MCF 10A (cell line): ENCODE data around the gene PLD5. TPM values are rescaled to one million over a fixed set of nuclear protein-coding genes. Genes with fewer than 3 reads are reported as not detected.

Source experiments
- BruUV-seq: library from RNA; stranded (reverse); fragments of 400-500 nt; replicated peaks from 2 replicates; lab custom pipeline; 2021; lab: Mats Ljungman, UMichigan
- CTCF ChIA-PET: fragments of 300-600 bp; sonication (Branson Sonifier 250); formaldehyde crosslinking; extraction: SDS; loops from one replicate; lab custom pipeline; 2021; ENCODE audit warnings: antibody characterized with exemption, inconsistent platforms; lab: Yijun Ruan, JAX
- POLR2A ChIA-PET: fragments of 300-600, 350-650 bp; sonication (Branson Sonifier 250); formaldehyde crosslinking; extraction: SDS; loops from one replicate; lab custom pipeline; 2020; ENCODE audit warnings: antibody characterized with exemption, inconsistent platforms; lab: Yijun Ruan, JAX
- DNase-seq: peaks from one replicate; pipeline ENCODE4 v3.0.0-alpha.2; 2018; ENCODE audit not compliant: unreplicated experiment
- H3K27ac Mint-ChIP-seq: one replicate; pipeline ENCODE4 v1.8.0; 2022; ENCODE audit warnings: mild to moderate bottlenecking, low read depth, mixed read lengths; ENCODE audit not compliant: unreplicated experiment
- H3K27me3 Mint-ChIP-seq: one replicate; pipeline ENCODE4 v1.8.0; 2022; ENCODE audit warnings: mixed read lengths; ENCODE audit not compliant: insufficient read depth, unreplicated experiment
- H3K36me3 Mint-ChIP-seq: one replicate; pipeline ENCODE4 v1.8.0; 2022; ENCODE audit warnings: mild to moderate bottlenecking, moderate library complexity, mixed read lengths; ENCODE audit not compliant: insufficient read depth, unreplicated experiment
- H3K4me1 Mint-ChIP-seq: one replicate; pipeline ENCODE4 v1.8.0; 2022; ENCODE audit warnings: mixed read lengths; ENCODE audit not compliant: insufficient read depth, unreplicated experiment
- H3K4me3 Mint-ChIP-seq: one replicate; pipeline ENCODE4 v1.8.0; 2022; ENCODE audit warnings: mild to moderate bottlenecking, moderate library complexity, mixed read lengths; ENCODE audit not compliant: unreplicated experiment
- H3K9me3 Mint-ChIP-seq: one replicate; pipeline ENCODE4 v1.8.0; 2022; ENCODE audit warnings: mixed read lengths; ENCODE audit not compliant: unreplicated experiment
- intact Hi-C: fragments of 100-400 bp; cut with micrococcal nuclease; formaldehyde crosslinking; loops from 2 replicates; pipeline ENCODE4 v1.14.1; 2022
- total RNA-seq: library from RNA; stranded (reverse); gene quantifications from 2 replicates; pipeline ENCODE4 v1.2.3, GENCODE V29; 2022
- TF ChIP-seq, protein P1 (sequence below): fragments of 200-600 bp; IDR thresholded peaks from one replicate; pipeline ENCODE4 v1.8.0; 2022; ENCODE audit warnings: antibody characterized with exemption, mild to moderate bottlenecking; ENCODE audit not compliant: unreplicated experiment

The PLD5 gene
- total RNA-seq, 1 experiment from 2014 or later, result 18.3 TPM

GRCh38 chr1:242178924-242179708, 345.4 kb downstream of the PLD5 start:
- Mint-ChIP-seq H3K9me3 (no peaks in the 10 kb centered on the region), H3K27ac (no peak overlapping the region), H3K36me3 (no peaks in the 10 kb centered on the region), H3K27me3 (no peaks in the 10 kb centered on the region), H3K4me1 (no peaks in the 10 kb centered on the region), H3K4me3 (no peak overlapping the region)
- no peak for DNase-seq
- ChIA-PET CTCF (interaction anchor here (0.6 to 2.2 kb wide), 7 partner anchors 8 to 193 kb away, joined by 3 to 5 read pairs (median 3); no protein-coding TSS in a partner anchor), POLR2A (interaction anchor here (1.5 kb wide), 1 partner anchor 22 kb away, joined by 5 read pairs; no protein-coding TSS in a partner anchor)
- BruUV-seq, result no TSS peak
- TF ChIP-seq, protein P1, sequence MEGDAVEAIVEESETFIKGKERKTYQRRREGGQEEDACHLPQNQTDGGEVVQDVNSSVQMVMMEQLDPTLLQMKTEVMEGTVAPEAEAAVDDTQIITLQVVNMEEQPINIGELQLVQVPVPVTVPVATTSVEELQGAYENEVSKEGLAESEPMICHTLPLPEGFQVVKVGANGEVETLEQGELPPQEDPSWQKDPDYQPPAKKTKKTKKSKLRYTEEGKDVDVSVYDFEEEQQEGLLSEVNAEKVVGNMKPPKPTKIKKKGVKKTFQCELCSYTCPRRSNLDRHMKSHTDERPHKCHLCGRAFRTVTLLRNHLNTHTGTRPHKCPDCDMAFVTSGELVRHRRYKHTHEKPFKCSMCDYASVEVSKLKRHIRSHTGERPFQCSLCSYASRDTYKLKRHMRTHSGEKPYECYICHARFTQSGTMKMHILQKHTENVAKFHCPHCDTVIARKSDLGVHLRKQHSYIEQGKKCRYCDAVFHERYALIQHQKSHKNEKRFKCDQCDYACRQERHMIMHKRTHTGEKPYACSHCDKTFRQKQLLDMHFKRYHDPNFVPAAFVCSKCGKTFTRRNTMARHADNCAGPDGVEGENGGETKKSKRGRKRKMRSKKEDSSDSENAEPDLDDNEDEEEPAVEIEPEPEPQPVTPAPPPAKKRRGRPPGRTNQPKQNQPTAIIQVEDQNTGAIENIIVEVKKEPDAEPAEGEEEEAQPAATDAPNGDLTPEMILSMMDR, result no peak
- intact Hi-C loops, result no loop called here

DNA sequence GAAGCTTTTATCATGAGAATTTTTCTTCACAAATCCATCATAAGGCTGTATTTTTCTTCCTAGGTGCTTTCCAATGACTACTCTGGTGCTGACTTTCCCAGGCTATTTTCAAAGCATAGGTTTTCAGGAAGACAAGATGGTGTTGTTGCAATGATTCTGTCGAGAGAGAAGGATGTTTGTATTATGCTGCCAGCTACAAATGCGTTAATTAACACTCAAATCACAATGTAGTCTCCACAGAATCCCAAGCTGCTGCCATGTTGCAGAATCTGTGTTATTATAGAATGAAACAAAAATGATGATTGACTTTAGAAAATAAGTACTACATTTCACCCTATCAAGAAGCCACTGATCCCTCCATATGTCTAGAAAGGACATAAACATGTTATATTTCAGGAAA, 346.1 kb downstream of the PLD5 start:
- ChIA-PET CTCF (interaction anchor here (0.9 to 2.2 kb wide), 5 partner anchors 8 to 246 kb away, joined by 3 to 5 read pairs (median 3); no protein-coding TSS in a partner anchor), POLR2A (no interaction called here)
- Mint-ChIP-seq H3K4me3 (no peak overlapping the region), H3K36me3 (no peaks in the 10 kb centered on the region), H3K27ac (no peak overlapping the region), H3K4me1 (no peaks in the 10 kb centered on the region), H3K9me3 (no peaks in the 10 kb centered on the region), H3K27me3 (no peaks in the 10 kb centered on the region)
- DNase-seq, result no peak
- BruUV-seq, result no TSS peak
- TF ChIP-seq, protein P1, result no peak
- intact Hi-C loops, result no loop called here

DNA sequence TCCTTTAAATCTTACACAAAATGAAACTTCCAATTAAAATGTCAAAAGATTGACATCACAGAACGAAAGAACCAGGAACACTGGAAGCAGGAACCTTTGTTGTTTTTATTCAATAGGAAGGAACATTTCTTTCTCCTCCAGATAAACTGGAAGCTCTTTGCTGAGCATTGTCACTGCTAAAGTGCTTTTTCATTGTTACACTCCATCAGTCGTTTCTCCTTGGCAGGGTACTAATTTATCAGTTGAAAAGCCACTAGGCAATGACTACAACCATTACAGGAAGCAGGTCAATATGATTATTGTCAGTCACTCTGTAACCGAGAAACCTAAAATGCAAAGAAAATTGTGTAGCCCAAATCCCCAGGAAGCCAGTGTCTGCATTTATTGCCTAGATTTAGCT, 362.4 kb downstream of the PLD5 start:
- CTCF ChIA-PET, result interaction anchor here (0.5 to 0.9 kb wide), 4 partner anchors 16 to 1552 kb away, joined by 3 to 4 read pairs (median 3); no protein-coding TSS in a partner anchor
- no peak overlapping the region for H3K27ac Mint-ChIP-seq
- no peaks in the 10 kb centered on the region for H3K4me1 Mint-ChIP-seq
- peaks cover 12% of the 10 kb centered on the region for H3K36me3 Mint-ChIP-seq
- no peak overlapping the region for H3K4me3 Mint-ChIP-seq
- POLR2A ChIA-PET, result interaction anchor here (0.8 to 1.0 kb wide), 2 partner anchors 38 to 75 kb away, joined by 3 read pairs; no protein-coding TSS in a partner anchor
- DNase-seq, result no peak
- TF ChIP-seq, protein P1, result no peak
- no TSS peak for BruUV-seq
- no peaks in the 10 kb centered on the region for H3K27me3 Mint-ChIP-seq
- peaks cover 9% of the 10 kb centered on the region for H3K9me3 Mint-ChIP-seq
- intact Hi-C loops, result no loop called here
